Measurements from ENCODE around the gene RELN.

GRCh38 chr7:103466814-103467213 lies 522.6 kb downstream of the RELN start:
- TF ChIP-seq CTCF (optimal IDR thresholded peaks at IDR 0.05 in 1 of 3, IDR thresholded peaks at IDR 0.05 in 1 of 3, conservative IDR thresholded peaks at IDR 0.05 in 1 of 3; ENCODE audit: extremely low read depth in 1 of 3, insufficient read depth in 2 of 3, low read length in 3 of 3) = no peak
- no peak for TF ChIP-seq EZH2 (IDR thresholded peaks at IDR 0.05; ENCODE audit: low read length)

Measured in keratinocyte (primary cell).